CD4-positive, alpha-beta T cell treated with Interleukin-1 beta for 1 hour (primary cell): ENCODE data around the gene DIO1.

Source experiments
- DNase-seq, 2 donors: peaks; one replicate each; pipeline ENCODE4 v3.0.0-alpha.2; 2020 to 2022

DIO1 gene

GRCh38 chr1:53943490-53944043 is 49.6 kb downstream of the DIO1 start:
- DNase-seq, result no peak

GRCh38 chr1:53944469-53945182 is 50.6 kb downstream of the DIO1 start:
- DNase-seq, result no peak

GRCh38 chr1:53945183-53945432 is 51.1 kb downstream of the DIO1 start:
- no peak for DNase-seq

GRCh38 chr1:53945433-53946251 is 51.7 kb downstream of the DIO1 start, which contains the start of gene IFT25:
TSS of gene IFT25 (minus strand) at chr1:53945699. CDS start at chr1:53940082, 5,617 bp downstream.
- DNase-seq, result peak; percentile 96

GRCh38 chr1:53946252-53947171 is 52.5 kb downstream of the DIO1 start, which contains the start of gene LRRC42:
TSS of gene LRRC42 (plus strand) at chr1:53946350. CDS start at chr1:53952000, 5,650 bp downstream.
- DNase-seq, result no peak

- no peak for DNase-seq
Observed at GRCh38 chr1:53947172-53947907, 53.4 kb downstream of the DIO1 start.

- no peak for DNase-seq
Observed at GRCh38 chr1:53948291-53948690, 54.3 kb downstream of the DIO1 start.

GRCh38 chr1:53949023-53949990 is 55.3 kb downstream of the DIO1 start:
- peak; percentile 13 to 34 for DNase-seq

GRCh38 chr1:53951697-53952096 is 57.7 kb downstream of the DIO1 start:
- no peak for DNase-seq

GRCh38 chr1:53954128-53954527 is 60.1 kb downstream of the DIO1 start:
- DNase-seq, result no peak

GRCh38 chr1:53956308-53957168 is 62.6 kb downstream of the DIO1 start:
- no peak for DNase-seq

GRCh38 chr1:53957194-53957818 is 63.3 kb downstream of the DIO1 start:
- no peak for DNase-seq

- peak in 1 of 2 donors; percentile 67 for DNase-seq
Observed at GRCh38 chr1:53959664-53960250, 65.8 kb downstream of the DIO1 start.
